ENCODE data around the gene CDX1.
"Not testable (repeated sequence)": the region's sequence is repeated elsewhere in the genome, so short reads cannot be mapped to it uniquely, and the experiment has no call there.

CDX1 gene

DNA sequence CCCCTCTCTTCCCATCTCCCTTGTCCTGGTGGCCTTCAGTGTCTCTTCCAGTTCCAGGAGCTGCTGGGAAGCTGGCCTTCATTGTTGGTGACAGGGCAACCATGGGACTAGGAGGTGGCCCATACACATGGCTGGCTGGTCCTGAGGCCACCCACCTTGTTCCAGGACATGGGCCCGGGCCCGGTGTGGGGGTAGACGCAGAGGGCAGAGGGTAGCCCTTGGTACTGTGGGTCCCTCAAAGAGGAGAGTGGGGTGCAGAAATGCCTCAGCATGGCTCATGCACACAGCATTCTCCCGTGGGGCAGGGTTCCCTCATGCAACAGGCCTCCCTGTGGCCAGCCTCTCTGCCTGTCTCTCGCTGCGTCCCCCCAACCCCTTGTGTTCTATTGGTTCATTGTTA lies 44.1 kb downstream of the CDX1 start:
- DNase-seq, result no peak

DNA sequence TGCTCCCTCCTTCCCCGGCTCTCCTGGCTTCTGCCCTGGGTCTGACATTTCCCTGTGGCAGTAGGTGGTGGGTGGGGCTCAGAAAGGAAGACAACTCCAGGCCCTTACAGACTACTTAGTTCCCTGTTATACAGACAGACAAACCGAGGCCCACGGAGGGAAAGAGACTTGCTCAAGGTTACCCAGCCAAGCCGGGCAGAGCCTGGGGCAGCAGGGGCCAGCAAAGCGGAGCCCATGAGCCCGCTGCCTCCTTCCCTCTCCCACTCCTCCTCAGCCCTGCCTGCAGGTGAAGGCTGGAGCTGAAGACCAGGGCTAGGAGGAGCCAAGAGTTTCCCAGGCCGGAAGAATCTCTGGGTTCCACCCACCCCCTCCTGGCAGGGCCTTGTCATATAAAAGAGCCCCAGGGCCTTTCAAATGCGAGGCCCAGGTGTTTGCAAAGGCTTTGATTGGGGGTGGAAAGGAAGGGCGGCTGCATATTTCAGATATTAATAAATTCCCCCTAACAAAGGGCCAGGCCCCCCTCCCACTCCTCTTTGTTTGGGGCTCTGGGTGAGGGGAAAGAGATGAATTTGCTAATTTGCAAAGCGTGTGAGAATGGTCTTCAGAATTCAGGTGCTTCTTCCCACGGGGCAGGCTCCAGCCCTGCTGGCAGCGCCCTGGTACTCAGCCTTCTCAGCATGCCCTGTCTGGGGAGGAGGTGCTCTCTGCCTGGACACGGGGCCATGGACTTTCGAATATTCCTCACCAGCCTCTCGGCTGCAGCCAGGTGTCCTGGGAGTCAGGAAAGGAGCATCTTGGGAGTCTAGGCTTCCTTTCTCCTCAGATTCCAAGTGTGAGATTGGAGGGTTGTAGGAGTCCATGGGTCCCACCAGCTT lies 44.8 kb downstream of the CDX1 start:
- peak; percentile 9 for DNase-seq

DNA sequence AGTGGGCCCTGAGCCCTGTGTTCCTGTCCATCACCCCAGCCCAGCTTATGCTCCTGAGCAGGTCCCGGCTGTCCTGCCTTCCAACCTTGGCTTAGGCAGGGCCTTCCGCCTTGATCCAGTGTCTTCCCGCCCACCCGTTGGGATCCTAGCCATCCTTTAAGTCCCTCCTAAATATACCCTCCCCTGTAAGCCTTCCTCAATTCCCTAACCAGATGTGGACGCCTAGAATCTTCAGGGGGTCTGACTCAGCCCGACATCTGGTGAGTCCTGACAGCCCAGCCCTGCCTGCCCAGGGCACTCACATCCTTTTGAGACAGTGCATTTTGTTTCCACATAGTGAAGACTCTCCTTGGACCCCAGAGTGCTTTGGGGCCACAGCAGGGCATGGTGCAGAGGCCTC lies 47.0 kb downstream of the CDX1 start:
- no peak for DNase-seq

DNA sequence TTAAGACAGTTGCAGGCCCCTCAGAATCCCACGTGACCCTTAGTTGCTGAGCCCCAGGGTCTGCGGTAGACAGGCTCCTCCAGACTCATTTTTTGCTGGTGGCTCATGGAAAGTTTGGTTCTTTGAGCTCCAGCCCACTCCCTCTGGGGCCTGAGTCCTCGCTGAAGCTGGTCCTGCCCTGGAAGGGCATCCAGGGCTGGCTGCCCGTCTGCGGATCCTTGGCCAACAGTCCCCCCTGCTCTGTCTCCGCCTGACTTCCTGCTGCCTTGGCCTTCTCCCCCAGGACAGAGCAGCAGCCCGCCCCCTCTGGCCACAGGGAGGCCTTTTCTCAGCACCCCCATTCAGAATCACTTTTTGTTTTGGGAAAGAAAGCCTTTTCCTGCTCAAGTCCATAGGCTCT lies 47.7 kb downstream of the CDX1 start:
- DNase-seq, result no peak

DNA sequence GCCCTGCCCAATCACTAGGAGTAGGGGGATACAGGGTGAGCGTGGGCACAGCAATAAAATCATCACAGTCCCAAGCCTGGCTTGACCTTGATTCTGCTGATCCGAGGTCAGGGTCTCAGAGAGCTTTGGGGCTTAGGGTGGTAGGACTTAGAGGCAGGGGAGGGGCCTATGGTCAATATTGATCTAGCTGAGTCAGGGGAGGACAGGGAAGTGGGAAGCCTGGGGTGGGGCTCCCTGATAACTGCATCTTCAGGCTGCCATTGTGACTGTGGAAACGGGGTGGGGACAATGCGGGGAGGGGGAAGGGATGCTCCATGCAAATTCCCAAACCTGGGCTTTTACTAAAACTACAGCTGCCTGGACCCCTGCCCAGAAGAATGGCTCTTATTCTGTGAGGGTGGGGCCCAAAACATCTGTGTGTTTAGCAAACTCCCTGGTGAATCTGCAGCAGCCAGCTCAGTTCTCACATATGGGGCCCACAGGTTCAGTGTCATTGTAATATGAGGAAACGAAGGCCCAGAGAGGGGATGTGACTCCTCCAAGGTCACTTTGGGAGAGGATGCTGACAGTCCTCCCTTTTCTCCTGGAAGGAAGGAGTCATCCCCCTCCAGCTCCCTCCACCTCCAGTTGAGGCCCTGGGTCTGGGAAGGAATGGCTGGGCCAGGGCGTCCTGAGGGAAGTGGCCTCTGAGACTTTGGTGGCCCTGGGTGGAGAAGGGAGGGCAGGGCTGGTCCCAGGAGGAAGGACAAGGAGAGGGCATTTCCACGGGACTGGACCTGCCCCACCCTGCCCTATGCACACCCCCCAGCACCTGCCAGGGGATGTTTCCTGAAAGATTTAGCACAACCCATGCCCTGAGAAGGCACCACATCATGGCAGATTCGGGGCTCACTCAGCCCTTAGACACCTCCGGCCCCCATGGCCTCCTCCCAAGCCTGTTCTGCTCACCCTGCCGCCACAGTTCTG lies 49.7 kb downstream of the CDX1 start:
- DNase-seq, result no peak

DNA sequence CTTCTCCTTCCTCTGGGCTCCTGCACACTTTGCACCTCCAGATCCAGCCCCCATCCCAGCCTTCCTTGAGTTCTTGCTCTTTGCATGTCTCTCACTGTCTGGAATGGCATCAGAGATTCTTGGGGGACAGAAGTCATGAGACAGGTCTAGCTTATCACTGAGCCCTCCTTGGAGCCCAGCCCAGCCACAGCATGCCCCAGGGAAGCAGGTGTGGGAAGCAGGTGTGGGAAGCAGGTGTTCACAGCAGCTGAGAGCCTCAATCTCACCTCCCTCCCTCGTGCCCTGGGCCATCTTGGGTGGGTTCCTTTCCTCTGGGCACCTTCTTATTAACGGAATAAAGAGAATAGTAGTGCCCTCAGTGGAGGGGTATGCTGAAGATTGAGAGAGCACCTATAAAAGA lies 50.5 kb downstream of the CDX1 start:
- DNase-seq, result peak; percentile 60

GRCh38 chr5:150217873-150218692 lies 51.5 kb downstream of the CDX1 start:
- peak; percentile 57 for DNase-seq

- no peak for DNase-seq
These were observed 52.1 kb downstream of the CDX1 start for GRCh38 chr5:150218693-150219035.

DNA sequence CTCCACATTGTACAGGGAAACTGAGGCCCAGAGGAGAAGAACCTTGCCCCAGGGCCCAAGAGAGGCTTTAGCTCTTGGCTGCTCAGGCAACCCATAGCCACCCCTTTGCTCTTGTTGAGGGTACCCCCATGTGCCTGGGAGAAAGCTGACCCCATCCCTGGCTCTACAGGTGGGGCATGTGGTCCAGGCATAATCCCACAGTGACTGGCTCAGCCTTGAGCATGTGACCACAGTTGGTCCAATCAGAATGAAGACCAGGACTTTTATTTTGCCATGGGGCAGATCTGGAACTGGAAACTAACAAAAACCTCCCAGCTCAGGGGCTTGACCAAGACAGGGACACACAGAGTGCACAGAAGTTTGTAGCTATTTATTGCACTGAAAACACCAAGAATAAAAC lies 52.6 kb downstream of the CDX1 start:
- no peak for DNase-seq

GRCh38 chr5:150219861-150220260 lies 53.3 kb downstream of the CDX1 start:
- no peak for DNase-seq

GRCh38 chr5:150221471-150221870 lies 54.9 kb downstream of the CDX1 start:
- no peak for DNase-seq

DNA sequence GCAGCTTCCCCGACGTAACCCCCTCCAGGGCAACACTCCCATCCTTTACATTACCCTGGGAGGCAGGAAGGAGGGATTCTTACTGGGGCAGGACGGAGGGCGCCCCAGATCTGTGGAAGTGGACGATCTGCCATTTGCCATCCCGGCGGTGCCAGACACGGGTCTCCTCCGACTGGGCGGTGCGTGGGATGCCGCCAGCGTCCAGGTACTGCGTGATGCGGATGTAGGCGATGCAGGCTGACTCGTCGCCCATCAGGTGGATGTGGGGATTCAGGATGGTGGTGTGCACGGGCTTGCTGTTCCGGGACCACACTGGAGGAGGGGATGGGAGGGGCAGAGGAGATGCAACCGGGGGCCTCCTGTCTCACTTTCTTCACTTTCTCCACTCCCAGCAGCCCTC lies 56.3 kb downstream of the CDX1 start:
- DNase-seq, result no peak

- no peak for DNase-seq
These were observed 56.9 kb downstream of the CDX1 start for GRCh38 chr5:150223474-150223873.

GRCh38 chr5:150224483-150225027 lies 58.0 kb downstream of the CDX1 start:
- DNase-seq, result no peak

- no peak for DNase-seq
These were observed 60.5 kb downstream of the CDX1 start for GRCh38 chr5:150227036-150227435.

DNA sequence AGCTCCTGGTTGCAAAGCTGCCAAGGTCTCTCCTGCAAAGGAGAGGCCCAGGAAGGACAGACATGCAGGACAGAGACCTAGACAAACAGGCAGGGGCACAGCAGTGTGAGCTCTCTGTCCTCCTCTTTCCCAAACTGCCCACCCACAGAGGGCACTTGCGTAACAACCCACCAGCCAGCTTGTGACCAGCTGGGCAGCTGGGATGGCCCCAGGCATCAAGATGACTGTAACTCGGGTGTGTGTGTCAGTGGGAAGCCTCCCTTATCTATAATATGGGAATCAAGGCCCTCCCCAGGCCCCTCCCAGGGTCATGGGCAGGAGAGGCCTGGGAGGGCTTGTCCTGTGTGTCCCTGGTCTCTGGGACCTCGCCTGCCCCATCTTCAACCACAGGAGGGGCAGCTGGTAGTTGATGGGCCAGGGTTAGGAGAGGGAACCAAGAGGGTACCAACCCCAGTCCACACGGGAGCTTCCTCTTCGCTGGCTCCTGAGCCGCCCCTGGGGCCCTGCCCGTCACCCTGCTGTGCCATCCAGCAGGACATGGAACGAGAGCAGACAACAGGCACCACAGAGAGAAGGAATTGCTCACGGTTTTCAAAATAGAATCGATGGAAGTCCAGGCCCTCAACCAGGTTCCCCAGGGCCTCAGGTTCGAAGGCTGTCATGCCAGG lies 61.2 kb downstream of the CDX1 start:
- DNase-seq, result peak; percentile 64

DNA sequence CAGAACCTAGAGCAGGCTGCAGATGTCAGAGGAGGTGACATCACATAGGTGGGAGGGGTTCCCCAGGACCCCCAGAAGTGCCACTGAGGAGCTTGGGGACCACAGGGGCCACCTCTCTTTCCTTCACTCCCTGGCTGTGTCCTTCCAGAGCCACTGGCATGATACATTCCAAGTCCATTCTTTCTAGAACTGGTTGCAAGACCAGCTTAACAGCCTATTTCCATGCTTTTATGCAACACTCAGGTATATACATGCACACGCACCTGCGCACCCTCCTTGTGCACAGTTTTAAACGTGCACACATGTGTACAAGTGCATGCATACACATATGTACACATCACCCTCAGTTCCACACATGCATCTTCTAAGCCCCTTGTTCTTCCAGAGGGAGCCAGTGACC lies 63.0 kb downstream of the CDX1 start:
- no peak for DNase-seq

- DNase-seq, result no peak
These were observed 64.3 kb downstream of the CDX1 start for GRCh38 chr5:150230842-150231241.

GRCh38 chr5:150233706-150234105 lies 67.1 kb downstream of the CDX1 start:
- DNase-seq, result not testable (repeated sequence)
